GM12891 (cell line): ENCODE results near the gene SPAG17.

Source experiments
- POLR2A ChIP-seq: IDR thresholded peaks from 2 replicates; pipeline ENCODE4 v1.6.1; 2011; ENCODE audit warnings: low read depth, low read length, control low read depth
- POLR2AphosphoS5 ChIP-seq: IDR thresholded peaks from 2 replicates; pipeline ENCODE4 v1.6.1; 2011; ENCODE audit warnings: low read depth, low read length, control low read depth

GRCh38 chr1:118142546-118142945, 42.5 kb downstream of the SPAG17 start:
- no peak for TF ChIP-seq POLR2AphosphoS5
- TF ChIP-seq POLR2A: no peak
